Measurements from ENCODE around the gene ARL5C.
"Not testable (repeated sequence)": the region's sequence is repeated elsewhere in the genome, so short reads cannot be mapped to it uniquely, and the experiment has no call there.

ARL5C gene

GRCh38 chr17:39141294-39141693 is 24.7 kb downstream of the ARL5C start:
- DNase-seq (ENCODE audit: low read depth in 2 of 2) = no peak

GRCh38 chr17:39139561-39139960 is 26.4 kb downstream of the ARL5C start:
- DNase-seq (ENCODE audit: low read depth in 2 of 2) = no peak

- DNase-seq (ENCODE audit: low read depth in 2 of 2) = no peak
Measured at GRCh38 chr17:39139161-39139511, 26.8 kb downstream of the ARL5C start.

- no peak for DNase-seq (ENCODE audit: low read depth in 2 of 2)
Measured at GRCh38 chr17:39138431-39139160, 27.4 kb downstream of the ARL5C start.

GRCh38 chr17:39134878-39135277 is 31.1 kb downstream of the ARL5C start:
- DNase-seq (ENCODE audit: low read depth in 2 of 2) = no peak

GRCh38 chr17:39132192-39132610 is 33.8 kb downstream of the ARL5C start:
- no peak for DNase-seq (ENCODE audit: low read depth in 2 of 2)

- no peak for DNase-seq (ENCODE audit: low read depth in 2 of 2)
Measured at GRCh38 chr17:39131616-39132015, 34.3 kb downstream of the ARL5C start.

- no peak for DNase-seq (ENCODE audit: low read depth in 2 of 2)
Measured at GRCh38 chr17:39130205-39130604, 35.8 kb downstream of the ARL5C start.

GRCh38 chr17:39129544-39129943 is 36.4 kb downstream of the ARL5C start:
- DNase-seq (ENCODE audit: low read depth in 2 of 2) = not testable (repeated sequence)

- no peak for DNase-seq (ENCODE audit: low read depth in 2 of 2)
Measured at GRCh38 chr17:39126436-39126835, 39.5 kb downstream of the ARL5C start.

GRCh38 chr17:39125143-39125875 is 40.7 kb downstream of the ARL5C start:
- no peak for DNase-seq (ENCODE audit: low read depth in 2 of 2)

GRCh38 chr17:39123627-39124026 is 42.3 kb downstream of the ARL5C start:
- no peak for DNase-seq (ENCODE audit: low read depth in 2 of 2)

- no peak for DNase-seq (ENCODE audit: low read depth in 2 of 2)
Measured at GRCh38 chr17:39122991-39123390, 43.0 kb downstream of the ARL5C start.

- not testable (repeated sequence) for DNase-seq (ENCODE audit: low read depth in 2 of 2)
Measured at GRCh38 chr17:39121919-39122318, 44.0 kb downstream of the ARL5C start.

GRCh38 chr17:39118674-39119419 is 47.1 kb downstream of the ARL5C start:
- DNase-seq (ENCODE audit: low read depth in 2 of 2) = no peak

- DNase-seq (ENCODE audit: low read depth in 2 of 2) = no peak
Measured at GRCh38 chr17:39116224-39116623, 49.7 kb downstream of the ARL5C start.

GRCh38 chr17:39115135-39115534 is 50.8 kb downstream of the ARL5C start:
- no peak for DNase-seq (ENCODE audit: low read depth in 2 of 2)

GRCh38 chr17:39114723-39115122 is 51.2 kb downstream of the ARL5C start:
- DNase-seq (ENCODE audit: low read depth in 2 of 2) = no peak

GRCh38 chr17:39113871-39114270 is 52.1 kb downstream of the ARL5C start:
- DNase-seq (ENCODE audit: low read depth in 2 of 2) = no peak

- no peak for DNase-seq (ENCODE audit: low read depth in 2 of 2)
Measured at GRCh38 chr17:39110435-39111136, 55.4 kb downstream of the ARL5C start.

GRCh38 chr17:39108461-39109375 is 57.2 kb downstream of the ARL5C start:
- DNase-seq (ENCODE audit: low read depth in 2 of 2) = no peak
